ENCODE results near the gene C10orf62. TPM values are rescaled to one million over a fixed set of nuclear protein-coding genes. Genes with fewer than 3 reads are reported as not detected.

Gene C10orf62
- total and polyA plus RNA-seq, 2 of the 13 experiments (the other 11 are each of a cell fraction or from before 2014, with no cell fraction given): 0.61 to 1.6 TPM

DNA sequence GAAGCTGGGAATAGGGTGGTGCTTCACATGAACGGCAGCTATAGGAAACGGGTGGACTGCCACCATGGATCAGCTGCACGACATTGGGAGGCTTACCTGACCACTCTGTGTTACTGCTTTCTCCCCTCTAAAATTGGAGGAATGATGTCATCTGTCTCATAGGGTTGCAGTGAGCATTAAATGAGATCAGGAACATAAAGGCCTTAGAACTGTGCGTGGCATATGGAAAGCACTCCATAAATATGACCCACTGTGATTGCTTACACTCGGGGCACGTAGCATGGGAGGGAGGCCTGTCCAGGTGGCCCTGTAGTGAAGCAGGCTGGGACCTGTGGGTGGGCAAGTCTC lies 9.7 kb downstream of the C10orf62 start (continued):
- TF ChIP-seq, protein P1, sequence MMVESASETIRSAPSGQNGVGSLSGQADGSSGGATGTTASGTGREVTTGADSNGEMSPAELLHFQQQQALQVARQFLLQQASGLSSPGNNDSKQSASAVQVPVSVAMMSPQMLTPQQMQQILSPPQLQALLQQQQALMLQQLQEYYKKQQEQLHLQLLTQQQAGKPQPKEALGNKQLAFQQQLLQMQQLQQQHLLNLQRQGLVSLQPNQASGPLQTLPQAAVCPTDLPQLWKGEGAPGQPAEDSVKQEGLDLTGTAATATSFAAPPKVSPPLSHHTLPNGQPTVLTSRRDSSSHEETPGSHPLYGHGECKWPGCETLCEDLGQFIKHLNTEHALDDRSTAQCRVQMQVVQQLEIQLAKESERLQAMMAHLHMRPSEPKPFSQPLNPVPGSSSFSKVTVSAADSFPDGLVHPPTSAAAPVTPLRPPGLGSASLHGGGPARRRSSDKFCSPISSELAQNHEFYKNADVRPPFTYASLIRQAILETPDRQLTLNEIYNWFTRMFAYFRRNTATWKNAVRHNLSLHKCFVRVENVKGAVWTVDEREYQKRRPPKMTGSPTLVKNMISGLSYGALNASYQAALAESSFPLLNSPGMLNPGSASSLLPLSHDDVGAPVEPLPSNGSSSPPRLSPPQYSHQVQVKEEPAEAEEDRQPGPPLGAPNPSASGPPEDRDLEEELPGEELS (CRISPR knock-in tag; IDR thresholded peaks at IDR 0.05): no peak
- no peak for TF ChIP-seq BRD4 (CRISPR knock-in tag; IDR thresholded peaks at IDR 0.05)

DNA sequence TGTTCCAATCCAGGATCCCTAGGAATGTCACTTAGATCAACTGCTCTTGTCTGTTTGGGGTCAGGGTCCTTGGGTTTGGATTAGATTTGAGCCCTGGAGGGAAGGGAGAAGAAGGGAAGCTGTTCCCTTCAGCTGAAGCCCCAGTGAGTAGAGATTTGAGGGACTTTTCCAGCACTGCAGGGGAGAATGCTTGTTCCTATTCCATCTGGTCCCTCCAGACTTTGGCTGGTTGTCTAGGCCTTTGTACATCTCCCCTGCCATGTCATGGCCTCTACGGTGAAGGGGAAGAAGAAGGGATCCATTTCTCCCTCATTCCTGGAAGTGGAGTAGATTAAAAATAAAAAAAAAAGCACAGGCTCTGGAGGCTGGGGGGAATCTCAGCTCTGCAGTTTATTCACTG lies 11.1 kb downstream of the C10orf62 start:
- FAIRE-seq: no peak
- intact Hi-C loops (cut with micrococcal nuclease; ENCODE audit: unreplicated experiment): no loop called here

More for the DNA sequence above, 11.1 kb downstream of the C10orf62 start:
- no peak overlapping the region for H3K9ac ChIP-seq (ENCODE audit: insufficient read depth, low read depth, low read length)
- H2AFZ ChIP-seq (ENCODE audit: low read length): no peak overlapping the region
- no peaks in the 10 kb centered on the region for H3K36me3 ChIP-seq (replicated peaks in 1 of 2; ENCODE audit: control insufficient read depth in 1 of 2, insufficient read depth in 2 of 2, low read length in 2 of 2)
- ATAC-seq (no peak), DNase-seq (ENCODE audit: low spot score) (no peak)
- H3K9me3 ChIP-seq (ENCODE audit: low read length): no peaks in the 10 kb centered on the region
- WGBS (ENCODE audit: low lambda C conversion rate): 100% methylated on average over 1 of the region's 1 CpG
- H3K27me3 ChIP-seq (ENCODE audit: control insufficient read depth in 1 of 2, insufficient read depth in 2 of 2, low read length in 2 of 2): no peaks in the 10 kb centered on the region; a peak in 1 of 5 replicates
- POLR2A ChIA-PET: no interaction called here
- BruUV-seq (replicated peaks): no TSS peak
- no peaks in the 10 kb centered on the region for H3K79me2 ChIP-seq (ENCODE audit: insufficient read depth, low read length)
- peaks cover 40% of the 10 kb centered on the region for H3K4me1 ChIP-seq (ENCODE audit: insufficient read depth, low read length)
- in situ Hi-C loops (cut with HindIII; ENCODE audit: extremely low pct_ligation_motif_present, low pct_unique_long_range_greater_than_20kb): no loop called here
- no peak overlapping the region for H3K27ac ChIP-seq (ENCODE audit: extremely low read length, insufficient read depth, low read length)
- H3K4me3 ChIP-seq (replicated peaks in 1 of 3; ENCODE audit: insufficient read depth in 1 of 3, low read depth in 2 of 3, low read length in 3 of 3): no peak overlapping the region
- H3K4me2 ChIP-seq (ENCODE audit: low read depth, low read length): no peak overlapping the region
- CTCF ChIA-PET (ENCODE audit: low intra/inter-chr PET ratio, low total read pairs): no interaction called here
- no peaks in the 10 kb centered on the region for H4K20me1 ChIP-seq (ENCODE audit: insufficient read depth, low read length)
- TF ChIP-seq RFX3 (CRISPR knock-in tag; IDR thresholded peaks at IDR 0.05): no peak
- TF ChIP-seq SRSF4 (IDR thresholded peaks at IDR 0.05; ENCODE audit: low read depth, low read length, poor library complexity, severe bottlenecking): no peak
- TF ChIP-seq, protein P2, sequence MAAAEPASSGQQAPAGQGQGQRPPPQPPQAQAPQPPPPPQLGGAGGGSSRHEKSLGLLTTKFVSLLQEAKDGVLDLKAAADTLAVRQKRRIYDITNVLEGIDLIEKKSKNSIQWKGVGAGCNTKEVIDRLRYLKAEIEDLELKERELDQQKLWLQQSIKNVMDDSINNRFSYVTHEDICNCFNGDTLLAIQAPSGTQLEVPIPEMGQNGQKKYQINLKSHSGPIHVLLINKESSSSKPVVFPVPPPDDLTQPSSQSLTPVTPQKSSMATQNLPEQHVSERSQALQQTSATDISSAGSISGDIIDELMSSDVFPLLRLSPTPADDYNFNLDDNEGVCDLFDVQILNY (CRISPR knock-in tag; conservative IDR thresholded peaks at IDR 0.05): no peak
- TF ChIP-seq ZNF343 (CRISPR knock-in tag; IDR thresholded peaks at IDR 0.05): no peak
- no peak for TF ChIP-seq MIER3 (CRISPR knock-in tag; IDR thresholded peaks at IDR 0.05; ENCODE audit: borderline replicate concordance)
- no peak for TF ChIP-seq RXRB (CRISPR knock-in tag; IDR thresholded peaks at IDR 0.05; ENCODE audit: borderline replicate concordance)
- TF ChIP-seq HHEX (CRISPR knock-in tag; IDR thresholded peaks at IDR 0.05): no peak
- no peak for TF ChIP-seq TP53 (CRISPR knock-in tag; conservative IDR thresholded peaks at IDR 0.05)
- TF ChIP-seq LCORL (IDR thresholded peaks at IDR 0.05): no peak
- TF ChIP-seq LCORL (CRISPR knock-in tag; IDR thresholded peaks at IDR 0.05): no peak
- TF ChIP-seq PHF5A (CRISPR knock-in tag; IDR thresholded peaks at IDR 0.05; ENCODE audit: low read depth, unreplicated experiment): no peak
- no peak for TF ChIP-seq ZNF251 (CRISPR knock-in tag; IDR thresholded peaks at IDR 0.05)
- TF ChIP-seq GATAD1 (CRISPR knock-in tag; IDR thresholded peaks at IDR 0.05): no peak
- TF ChIP-seq KLF9 (CRISPR knock-in tag; IDR thresholded peaks at IDR 0.05; ENCODE audit: low read depth): no peak
